Measurements from ENCODE around the gene RESF1. TPM values are rescaled to one million over a fixed set of nuclear protein-coding genes. Genes with fewer than 3 reads are reported as not detected.

The RESF1 gene
- total and polyA plus RNA-seq, 9 donors: 87.1 to 304 (median 156) TPM

DNA sequence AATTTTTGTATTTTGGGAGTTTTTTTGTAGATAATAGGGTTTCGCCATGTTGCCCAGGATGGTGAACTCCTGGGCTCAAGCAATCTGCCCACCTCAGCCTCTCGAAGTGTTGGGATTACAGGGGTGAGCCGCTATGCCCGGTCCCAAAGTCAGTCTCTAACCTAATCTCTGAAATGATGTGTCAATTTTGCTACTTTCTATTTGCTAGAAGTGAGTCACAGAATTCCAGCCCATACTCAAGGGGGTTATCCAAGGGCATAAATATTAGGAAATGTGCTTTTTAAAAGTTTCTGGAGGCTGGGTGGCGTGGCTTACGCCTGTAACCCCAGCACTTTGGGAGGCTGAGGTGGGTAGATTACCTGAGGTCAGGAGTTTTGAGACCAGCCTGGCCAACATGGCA, 40.5 kb downstream of the RESF1 start:
- H3K27ac ChIP-seq: no peak overlapping the region
- H3K27me3 ChIP-seq: no peaks in the 10 kb centered on the region
- DNase-seq: no peak
- no peaks in the 10 kb centered on the region for H3K36me3 ChIP-seq
- intact Hi-C loops (cut with DNase I): no loop called here
- 95 to 98% (median 97%) methylated on average over 6 of the region's 6 CpGs for WGBS, 3 donors
- H3K9me3 ChIP-seq: no peaks in the 10 kb centered on the region
- no peaks in the 10 kb centered on the region for H3K4me1 ChIP-seq (ENCODE audit: insufficient read depth)
- TF ChIP-seq EP300 (IDR thresholded peaks at IDR 0.05): no peak
- TF ChIP-seq POLR2A (IDR thresholded peaks at IDR 0.05): no peak
- TF ChIP-seq, protein P1, sequence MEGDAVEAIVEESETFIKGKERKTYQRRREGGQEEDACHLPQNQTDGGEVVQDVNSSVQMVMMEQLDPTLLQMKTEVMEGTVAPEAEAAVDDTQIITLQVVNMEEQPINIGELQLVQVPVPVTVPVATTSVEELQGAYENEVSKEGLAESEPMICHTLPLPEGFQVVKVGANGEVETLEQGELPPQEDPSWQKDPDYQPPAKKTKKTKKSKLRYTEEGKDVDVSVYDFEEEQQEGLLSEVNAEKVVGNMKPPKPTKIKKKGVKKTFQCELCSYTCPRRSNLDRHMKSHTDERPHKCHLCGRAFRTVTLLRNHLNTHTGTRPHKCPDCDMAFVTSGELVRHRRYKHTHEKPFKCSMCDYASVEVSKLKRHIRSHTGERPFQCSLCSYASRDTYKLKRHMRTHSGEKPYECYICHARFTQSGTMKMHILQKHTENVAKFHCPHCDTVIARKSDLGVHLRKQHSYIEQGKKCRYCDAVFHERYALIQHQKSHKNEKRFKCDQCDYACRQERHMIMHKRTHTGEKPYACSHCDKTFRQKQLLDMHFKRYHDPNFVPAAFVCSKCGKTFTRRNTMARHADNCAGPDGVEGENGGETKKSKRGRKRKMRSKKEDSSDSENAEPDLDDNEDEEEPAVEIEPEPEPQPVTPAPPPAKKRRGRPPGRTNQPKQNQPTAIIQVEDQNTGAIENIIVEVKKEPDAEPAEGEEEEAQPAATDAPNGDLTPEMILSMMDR (IDR thresholded peaks at IDR 0.05): no peak
- H3K4me3 ChIP-seq: no peak overlapping the region

DNA sequence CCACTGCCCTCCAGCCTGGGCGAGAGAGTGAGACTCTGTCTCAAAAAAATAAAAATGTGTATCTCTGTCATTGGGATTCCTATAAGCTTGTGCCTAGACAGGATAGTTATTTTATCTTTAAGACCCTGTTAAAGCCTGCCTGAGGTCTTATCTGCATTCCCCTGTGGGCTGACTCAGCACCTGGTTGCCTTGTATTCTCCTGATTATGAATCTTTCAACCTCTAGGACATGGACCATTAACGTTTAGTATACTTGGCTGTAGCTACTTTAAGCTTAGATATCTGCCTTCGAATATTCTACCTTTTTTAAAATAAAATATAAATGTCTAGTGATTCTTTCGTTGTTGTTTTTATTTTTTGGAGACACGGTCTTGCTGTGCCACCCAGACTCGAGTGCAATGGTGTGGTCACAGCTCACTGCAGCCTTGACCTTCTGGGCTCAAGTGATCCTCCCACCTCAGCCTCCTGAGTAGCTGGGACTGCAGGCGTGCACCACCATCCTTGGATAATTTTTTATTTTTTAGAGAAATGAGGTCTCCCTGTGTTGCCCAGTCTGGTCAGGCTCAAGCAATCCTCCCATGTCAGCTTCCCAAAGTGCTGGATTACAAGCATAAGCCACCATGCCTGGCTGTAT, 41.3 kb downstream of the RESF1 start:
- H3K36me3 ChIP-seq: no peaks in the 10 kb centered on the region
- H3K27me3 ChIP-seq: no peaks in the 10 kb centered on the region
- intact Hi-C loops (cut with DNase I): no loop called here
- no peak overlapping the region for H3K4me3 ChIP-seq
- H3K9me3 ChIP-seq: no peaks in the 10 kb centered on the region
- TF ChIP-seq, protein P1 (IDR thresholded peaks at IDR 0.05): no peak
- TF ChIP-seq EP300 (IDR thresholded peaks at IDR 0.05): no peak
- no peak for TF ChIP-seq POLR2A (IDR thresholded peaks at IDR 0.05)
- H3K27ac ChIP-seq: no peak overlapping the region
- H3K4me1 ChIP-seq (ENCODE audit: insufficient read depth): no peaks in the 10 kb centered on the region
- no peak for DNase-seq
- 68 to 77% (median 71%) methylated on average over 7 of the region's 7 CpGs for WGBS, 3 donors

DNA sequence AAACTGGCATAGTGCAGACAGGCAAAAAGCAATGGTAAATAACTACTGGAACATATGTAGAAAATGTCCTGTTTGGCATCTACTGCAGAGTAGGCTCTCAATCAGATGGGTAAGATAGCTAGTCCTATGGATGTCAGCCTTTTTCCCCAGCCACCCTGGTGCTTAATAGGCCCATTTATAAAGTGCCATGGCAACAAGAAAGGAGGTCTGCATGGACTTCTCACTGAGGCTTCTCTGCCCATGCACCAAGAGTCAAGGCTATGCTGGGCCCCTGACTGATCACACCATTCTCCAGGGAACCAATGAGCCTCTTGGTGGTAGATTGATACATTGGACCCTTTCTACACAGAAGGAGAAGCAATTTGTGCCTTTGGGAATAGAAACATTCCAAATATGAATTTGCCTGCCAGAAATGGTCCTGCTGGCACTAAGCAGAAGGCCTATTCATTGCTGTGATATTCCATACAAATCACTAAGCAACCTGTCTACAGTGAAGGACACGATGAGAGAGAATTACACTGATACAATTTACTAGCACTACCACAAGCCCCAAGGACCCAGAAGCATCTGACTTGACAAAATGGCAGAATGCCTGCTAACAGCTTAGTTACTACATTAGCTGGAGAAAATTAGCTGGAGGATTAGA, 43.8 kb downstream of the RESF1 start:
- TF ChIP-seq EP300 (IDR thresholded peaks at IDR 0.05): no peak
- no peak for TF ChIP-seq POLR2A (IDR thresholded peaks at IDR 0.05)
- TF ChIP-seq, protein P1 (IDR thresholded peaks at IDR 0.05): no peak
- 4 to 11% (median 7%) methylated on average over 1 of the region's 1 CpG for WGBS, 3 donors
- Histone ChIP-seq H3K9me3 (no peaks in the 10 kb centered on the region), H3K27ac (no peak overlapping the region), H3K27me3 (no peaks in the 10 kb centered on the region), H3K36me3 (no peaks in the 10 kb centered on the region), H3K4me3 (no peak overlapping the region), H3K4me1 (ENCODE audit: insufficient read depth) (peaks cover 6% of the 10 kb centered on the region)
- intact Hi-C loops (cut with DNase I): no loop called here
- no peak for DNase-seq

DNA sequence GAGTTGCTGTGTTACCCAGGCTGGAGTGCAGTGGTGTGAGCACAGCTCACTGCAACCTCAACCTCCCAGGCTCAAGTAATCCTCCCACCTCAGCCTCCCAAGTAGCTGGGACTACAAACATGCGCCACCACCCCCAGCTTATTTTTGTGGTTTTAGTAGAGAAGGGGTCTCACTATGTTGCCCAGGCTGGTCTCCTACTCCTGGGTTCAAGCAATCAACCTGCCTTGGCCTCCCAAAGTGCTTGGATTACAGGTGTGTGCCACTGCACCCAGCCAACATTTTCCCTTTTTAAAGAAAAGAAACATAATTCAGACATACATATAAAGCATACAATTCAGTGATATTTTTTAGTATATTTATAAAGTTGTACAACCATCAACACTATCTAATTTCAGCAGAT, 44.4 kb downstream of the RESF1 start:
- H3K4me1 ChIP-seq (ENCODE audit: insufficient read depth): peaks cover 6% of the 10 kb centered on the region
- 87 to 100% (median 94%) methylated on average over 1 of the region's 1 CpG for WGBS, 3 donors
- intact Hi-C loops (cut with DNase I): no loop called here
- no peaks in the 10 kb centered on the region for H3K9me3 ChIP-seq
- H3K27ac ChIP-seq: no peak overlapping the region
- TF ChIP-seq, protein P1 (IDR thresholded peaks at IDR 0.05): no peak
- TF ChIP-seq EP300 (IDR thresholded peaks at IDR 0.05) (no peak), POLR2A (IDR thresholded peaks at IDR 0.05) (no peak)
- no peak overlapping the region for H3K4me3 ChIP-seq
- no peaks in the 10 kb centered on the region for H3K36me3 ChIP-seq
- H3K27me3 ChIP-seq: no peaks in the 10 kb centered on the region
- DNase-seq: no peak
